AG08396 (cell line): ENCODE data around the gene ERFE.
A peak's percentile ranks its signal among the peaks of the same experiment; 100 is the strongest.
"Not testable (repeated sequence)": the region's sequence is repeated elsewhere in the genome, so short reads cannot be mapped to it uniquely, and the experiment has no call there.

Experiments
- DNase-seq: peaks from one replicate; pipeline ENCODE4 v3.0.0; 2012; ENCODE audit warnings: low spot score, mixed read lengths

ERFE gene

DNA sequence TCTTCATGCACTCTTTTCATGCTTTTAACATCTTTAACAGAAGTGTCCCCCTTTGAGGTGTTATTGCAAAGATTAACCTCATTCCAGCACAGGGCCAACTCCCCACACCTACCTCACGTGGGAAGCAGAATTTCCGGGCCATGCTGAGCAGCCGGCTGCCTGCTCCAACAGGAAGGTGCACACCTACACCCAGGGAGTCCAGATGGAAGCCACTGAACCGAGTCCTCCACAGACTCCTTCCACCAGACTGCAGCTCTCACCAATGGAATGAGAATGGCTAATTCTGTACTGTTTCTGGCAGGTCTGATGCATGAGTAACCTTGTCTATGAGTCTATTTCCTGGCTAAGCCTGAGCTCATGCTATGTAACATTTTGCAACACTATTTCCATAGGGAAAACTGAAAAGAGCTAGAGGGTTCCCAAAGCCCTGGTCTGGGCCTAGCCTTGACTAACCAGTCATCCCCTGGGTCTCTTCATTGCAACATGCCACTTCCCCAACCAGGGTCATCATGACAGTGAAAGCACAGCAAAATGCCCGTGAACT lies 11.0 kb downstream of the ERFE start:
- DNase-seq = peak; percentile 91

DNA sequence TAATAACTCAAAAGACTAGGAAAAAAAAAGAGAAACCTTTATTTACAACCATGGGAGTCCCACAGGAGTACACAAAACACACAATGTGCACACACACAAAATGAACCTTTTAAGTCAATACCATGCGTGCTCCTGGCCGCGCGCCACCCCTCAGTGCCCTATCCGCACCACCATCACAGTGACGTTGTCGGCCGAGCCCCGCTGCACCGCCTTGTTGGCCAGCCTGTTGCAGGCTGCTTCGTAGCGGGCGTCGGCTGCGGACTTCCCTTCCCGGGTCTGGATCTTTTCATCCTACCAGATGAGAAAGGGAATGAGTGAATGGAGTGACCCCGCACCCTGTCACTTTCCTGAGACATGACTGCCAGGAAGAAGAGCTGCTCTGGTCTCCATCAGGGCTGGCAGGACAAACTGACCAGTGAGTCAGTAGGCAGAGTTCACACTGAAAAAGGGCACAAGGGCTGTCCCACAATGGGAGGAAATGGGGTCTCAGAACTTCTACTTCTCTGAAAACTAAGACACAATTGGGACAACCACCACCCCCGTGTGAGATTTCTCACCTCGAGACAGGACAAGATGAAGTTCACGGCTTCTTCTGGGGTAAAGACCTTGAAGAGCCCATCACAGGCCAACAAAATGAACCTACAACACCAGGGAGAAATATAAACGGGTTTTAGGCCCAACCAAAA lies 11.8 kb downstream of the ERFE start:
- peak; percentile 7 for DNase-seq

DNA sequence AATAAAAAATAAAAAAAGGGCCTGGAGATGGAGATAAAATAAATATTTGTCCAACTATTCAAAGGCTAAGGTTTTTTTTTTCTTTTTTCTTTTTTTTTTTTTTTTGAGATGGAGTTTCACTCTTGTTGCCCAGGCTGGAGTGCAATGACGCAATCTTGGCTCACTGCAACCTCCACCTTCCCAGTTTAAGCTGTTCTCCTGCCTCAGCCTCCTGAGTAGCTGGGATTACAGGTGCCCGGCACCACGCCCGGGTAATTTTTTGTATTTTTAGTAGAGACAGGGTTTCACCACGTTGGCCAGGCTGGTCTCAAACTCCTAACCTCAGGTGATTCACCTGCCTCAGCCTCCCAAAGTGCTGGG lies 12.3 kb downstream of the ERFE start:
- not testable (repeated sequence) for DNase-seq

DNA sequence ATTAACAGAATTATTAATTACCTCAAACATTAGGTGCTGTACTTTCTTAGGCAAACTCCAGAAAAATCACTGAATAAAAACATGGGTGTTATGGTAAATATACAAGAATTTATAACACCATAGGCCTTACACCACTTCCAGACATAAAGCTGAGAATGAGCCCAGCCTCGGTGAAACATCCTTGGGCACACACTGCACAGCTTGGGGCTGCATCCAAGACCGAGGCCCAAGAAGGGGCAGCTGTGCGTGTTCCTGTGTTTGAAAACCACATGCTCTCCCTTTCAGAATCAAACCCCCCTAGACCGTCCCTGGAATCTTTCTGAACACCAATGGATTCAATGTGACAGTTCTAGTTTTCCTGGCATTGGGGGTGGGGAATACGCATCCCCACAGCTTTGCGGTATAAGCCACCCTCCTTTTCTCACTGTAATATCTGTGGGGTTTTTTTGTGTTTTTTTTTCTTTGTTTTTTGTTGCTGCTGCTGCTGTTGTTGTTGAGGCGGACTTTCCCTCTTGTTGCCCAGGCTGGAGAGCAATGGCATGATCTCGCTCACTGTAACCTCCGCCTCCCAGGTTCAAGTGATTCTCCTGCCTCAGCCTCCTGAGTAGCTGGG lies 12.9 kb downstream of the ERFE start:
- DNase-seq = no peak

DNA sequence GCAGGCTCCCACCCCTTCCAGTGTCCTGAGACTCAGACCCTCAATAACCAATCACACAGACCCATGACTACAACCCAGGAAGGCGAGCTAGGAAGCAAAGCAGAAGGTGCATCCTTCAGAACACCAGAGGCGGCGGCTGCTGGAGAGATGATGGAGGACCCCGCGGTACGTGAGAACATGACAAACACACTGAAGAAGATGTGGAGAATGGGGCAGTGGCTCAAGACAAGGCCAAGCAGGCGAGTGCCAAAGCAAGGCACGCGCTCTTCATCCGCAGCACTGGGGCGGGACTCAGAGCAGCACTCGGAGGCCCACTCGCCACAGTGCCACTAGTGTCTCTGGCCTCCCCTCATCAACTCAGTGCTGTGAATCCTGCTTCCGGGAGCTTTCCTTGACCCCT lies 13.7 kb downstream of the ERFE start:
- DNase-seq = no peak

DNA sequence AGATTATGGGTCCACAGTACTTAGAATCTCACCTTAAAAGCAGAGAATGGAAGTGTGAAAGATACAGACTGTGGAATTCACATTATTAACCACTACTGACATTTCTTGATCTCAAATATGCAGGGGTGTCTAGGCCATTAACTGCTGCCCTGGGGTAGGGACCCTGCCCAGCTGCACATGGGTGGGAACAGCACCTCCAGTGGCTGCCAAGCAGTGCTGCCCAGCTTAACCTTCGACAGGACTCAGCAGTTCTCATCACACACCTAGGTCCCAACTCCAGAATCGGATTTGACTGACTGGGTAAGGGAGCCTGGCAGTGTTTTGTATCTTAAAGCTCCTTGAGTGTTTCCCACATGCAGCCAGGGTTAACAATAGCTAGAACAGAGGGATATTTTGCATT lies 14.9 kb downstream of the ERFE start:
- peak; percentile 12 for DNase-seq

DNA sequence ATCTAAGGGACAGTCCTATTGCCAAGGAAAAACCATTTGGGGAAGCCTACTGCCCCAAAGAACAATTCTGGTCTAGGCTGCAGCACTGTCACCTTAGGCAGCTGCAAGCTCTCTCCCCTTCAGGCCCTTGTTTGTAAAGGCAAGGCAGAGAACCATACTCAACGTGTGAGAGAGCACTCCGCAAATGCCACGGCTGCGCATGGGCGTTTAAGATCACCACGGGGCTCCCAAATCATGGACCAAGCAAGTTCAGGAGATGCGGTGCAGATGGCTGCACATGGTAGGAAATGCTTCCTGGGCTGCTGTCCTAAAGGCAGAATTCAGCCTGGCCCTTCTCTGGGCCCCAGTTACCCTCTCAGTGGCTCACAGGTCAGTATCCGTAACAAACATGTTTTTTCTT lies 15.5 kb downstream of the ERFE start:
- DNase-seq = no peak

DNA sequence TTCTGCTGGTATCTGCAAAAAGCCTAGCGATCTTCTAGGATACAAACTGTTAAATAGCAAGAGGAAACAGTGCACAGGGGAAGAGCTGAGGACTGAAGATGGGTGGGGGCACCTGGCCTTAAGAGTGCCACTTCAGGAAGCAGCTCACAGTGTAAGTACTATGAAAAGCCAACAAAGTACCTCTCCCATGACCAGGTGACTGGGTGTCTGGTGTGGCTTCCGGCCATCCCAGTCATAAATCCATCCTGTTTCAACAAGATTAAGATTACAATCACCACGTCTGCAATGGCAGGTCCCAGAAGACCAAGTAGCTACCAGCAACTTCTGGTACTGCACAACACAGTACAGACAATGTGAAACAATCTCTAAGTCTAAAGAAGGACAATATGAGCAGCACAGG lies 15.9 kb downstream of the ERFE start:
- DNase-seq = no peak

DNA sequence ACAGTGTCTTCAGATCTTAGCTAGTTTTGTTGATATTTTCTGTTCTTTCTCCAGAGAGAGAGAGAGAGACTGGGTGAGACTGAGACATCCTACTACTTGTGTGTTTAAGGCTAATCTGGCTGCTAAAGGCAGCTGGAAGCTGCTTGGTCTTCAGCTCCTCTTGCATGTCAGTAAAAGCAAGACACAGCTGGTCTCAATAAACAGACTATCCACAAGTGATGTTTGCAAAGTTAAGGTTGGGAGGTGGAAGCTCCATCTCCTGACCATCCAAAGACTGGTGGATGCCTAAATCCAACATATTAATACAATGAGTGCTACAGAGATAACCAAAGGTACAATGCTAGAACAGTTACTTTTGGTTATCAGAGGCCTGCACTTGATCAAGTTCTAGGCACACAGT lies 17.8 kb downstream of the ERFE start:
- peak; percentile 28 for DNase-seq

DNA sequence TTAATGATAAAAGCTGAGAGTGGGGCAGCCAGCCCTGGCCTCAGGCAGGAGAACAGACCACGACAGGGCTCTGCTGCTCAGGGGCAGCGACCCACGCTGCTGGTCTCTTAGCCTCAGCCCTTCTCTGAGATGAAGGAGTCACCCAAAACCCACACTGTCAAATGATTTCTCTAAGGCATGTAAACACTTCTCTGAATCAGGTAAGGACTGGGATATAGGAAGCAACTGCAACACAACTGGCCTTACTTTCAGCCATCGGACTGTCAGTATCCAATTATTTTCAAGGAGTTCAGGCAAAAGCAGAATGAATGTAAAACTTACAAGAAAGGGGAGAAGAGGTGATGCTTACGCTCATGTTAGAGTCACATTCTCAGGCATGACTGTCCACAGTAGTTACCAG lies 21.8 kb downstream of the ERFE start:
- no peak for DNase-seq

DNA sequence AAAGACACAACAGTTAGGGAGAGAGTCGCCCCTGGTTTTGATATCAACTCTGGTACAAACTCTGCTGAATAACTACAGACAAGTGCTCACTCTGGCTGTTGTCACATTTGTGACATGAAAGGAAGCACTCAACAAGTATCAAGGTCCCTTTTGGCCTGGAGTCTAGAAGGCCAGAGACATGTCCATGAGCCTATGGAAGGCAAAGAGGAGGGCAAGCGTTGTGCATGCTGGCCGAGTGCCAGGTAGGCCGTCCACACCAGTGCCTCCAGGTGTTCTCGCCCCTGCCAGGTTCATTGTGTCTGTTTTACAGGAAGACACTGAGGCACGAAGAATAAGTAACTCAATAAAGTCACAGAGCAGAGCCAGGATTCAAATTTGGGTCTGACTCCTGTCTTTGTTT lies 23.6 kb downstream of the ERFE start:
- no peak for DNase-seq

DNA sequence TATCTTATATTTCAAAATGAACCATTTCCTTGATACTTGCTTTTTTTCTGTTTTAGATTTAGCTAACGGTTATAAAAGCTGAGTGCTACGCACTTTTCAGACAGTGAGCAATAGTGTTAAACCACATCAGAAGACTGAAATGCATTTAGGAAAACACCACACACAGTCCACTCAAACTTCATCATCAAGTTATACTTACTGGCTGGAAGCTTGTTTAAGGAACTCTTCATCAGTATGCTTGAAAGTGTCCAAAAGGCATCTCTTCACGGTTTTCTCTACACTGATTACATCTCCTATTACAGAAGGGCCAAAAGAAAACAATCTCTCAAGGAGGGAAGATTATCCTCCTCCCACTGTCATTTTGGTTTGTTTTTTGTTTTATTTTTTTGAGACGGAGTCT lies 25.1 kb downstream of the ERFE start:
- DNase-seq = no peak

DNA sequence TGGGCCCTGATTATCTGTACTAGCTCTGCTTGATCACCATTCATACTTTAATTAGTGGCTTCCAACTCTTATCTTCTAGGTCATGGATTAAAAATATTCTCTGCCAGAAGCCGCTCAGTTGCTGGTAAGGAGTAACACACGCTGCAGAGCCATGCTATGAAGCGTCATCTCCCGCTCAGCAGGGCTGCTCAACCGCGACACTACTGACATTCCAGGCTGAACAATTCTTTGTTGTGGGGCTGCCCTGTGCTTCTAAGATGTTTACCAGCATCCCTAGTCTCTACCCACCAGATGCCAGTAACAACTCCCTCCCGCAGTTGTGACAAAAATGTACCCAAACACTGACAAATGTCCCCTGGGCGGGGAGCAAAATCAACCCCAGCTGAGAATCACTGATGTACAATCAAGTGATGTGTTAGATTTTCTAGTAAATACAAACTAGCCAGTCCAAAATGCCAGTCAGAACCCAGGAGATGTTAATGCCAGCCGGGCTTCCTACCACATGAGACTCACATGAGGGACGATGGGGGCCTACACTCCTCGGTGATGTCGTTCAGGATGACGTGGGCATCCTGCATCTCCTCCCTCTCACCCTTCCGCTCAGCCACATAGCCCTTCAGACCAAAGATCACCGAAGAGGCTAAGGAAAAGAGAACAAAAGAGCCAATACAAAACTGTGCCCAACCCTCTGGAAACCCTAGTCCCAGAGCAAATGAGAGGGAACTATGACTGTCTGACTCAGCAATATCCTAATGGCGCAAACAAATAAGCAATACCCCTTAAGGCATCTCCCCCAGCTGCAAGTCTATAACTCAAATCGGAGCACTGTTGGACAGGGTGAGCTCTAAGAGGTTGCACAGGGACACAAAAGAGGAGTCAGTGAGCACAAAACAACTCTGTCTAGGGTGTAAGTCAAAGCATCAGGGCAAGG lies 29.1 kb downstream of the ERFE start:
- no peak for DNase-seq

DNA sequence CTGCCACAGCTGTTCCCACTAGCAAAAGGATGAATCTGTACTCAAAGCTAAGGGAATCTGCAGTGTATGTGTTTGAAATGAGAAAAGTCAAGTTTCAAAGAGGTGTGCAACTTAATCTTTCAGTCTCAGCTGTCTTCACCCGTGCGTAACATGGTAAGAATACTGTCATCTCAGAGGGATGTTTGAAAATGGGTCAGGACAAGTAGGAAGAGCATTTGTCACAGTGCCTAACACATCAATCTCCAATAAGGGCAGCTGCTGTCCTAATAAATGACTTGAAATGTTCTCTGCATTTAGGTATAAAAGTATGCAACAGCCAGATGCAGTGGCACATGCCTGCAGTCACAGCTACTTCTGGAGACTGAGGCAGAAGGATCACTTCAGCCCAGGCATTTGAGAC lies 31.7 kb downstream of the ERFE start:
- DNase-seq = no peak

DNA sequence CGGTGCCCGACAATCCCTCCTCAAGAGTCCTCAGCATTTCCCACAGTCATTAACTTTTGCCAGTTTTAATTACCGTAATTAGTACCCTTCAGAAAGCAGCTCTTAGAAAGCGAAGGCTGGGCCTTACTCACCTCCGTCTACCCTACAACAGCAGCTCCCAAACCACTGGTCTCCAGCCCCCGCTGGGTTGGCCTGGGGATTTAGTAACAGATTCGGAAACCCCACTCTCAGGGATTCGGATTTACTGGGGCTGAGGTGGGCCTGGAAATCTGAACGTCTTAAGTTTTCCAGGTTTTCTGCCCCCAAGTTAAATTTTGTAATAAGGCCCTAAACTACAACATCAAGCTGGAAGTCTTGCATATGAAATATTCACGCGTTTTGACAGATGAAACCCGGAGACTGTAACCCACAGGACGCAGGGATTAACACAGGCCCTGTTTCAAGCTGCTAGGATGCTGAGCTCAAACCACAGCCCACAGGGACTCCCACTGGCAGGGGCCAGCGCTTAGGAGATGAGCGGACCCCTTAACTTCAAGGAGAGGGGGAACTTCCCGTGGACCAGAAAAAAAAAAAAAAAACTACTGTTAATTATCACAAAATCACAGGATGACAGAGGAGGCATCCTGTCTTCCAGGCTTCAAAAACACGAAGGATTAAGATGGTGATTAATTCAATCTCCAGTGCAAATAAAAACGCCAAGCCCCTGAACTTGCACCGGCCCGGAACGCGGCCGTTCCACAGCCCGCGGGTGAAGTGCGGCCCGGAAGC lies 43.7 kb downstream of the ERFE start:
- DNase-seq = peak; percentile 51

DNA sequence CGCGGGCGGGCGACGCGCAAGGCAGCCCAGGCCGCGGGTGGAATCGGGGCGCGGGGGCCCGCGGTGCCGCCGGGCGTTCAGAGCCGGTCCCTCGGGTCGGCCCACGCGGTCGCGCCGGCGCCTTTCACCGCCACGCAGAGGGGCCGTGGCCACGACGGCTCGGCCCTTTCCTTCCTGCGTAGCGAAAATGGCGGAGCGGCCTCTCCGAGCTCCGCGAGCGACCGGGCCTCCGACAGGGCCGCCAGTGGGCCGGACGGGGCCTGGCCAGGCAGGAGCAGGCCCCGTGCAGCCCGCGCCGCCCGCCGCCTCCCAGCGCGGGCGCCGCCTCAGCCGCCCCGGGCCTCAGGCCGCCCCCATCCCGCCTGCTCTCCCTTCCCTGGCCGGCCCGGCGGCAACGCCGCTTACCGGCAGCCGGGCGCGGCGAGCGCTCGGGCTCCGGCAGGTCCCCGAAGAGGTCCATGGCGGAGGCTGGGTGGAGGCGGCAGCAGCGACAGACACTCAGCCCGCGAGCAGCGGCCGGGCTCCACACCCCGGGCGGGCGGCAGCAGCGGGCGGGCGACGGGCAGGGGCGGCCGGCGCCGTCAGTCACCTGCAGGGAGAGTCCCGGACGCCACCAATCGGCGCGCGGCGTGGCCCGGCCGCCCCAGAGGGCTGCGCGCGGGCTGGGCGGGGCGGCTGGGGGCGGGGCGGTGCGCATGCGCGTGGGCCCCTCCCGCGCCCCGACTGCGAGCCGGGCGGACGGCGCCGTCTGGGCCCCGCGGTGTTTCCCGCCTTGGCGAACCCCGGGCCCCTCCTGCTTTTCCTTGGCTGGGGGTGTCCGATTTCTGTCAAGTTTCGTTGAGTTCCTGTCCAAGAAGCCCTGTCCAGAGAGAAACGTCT lies 44.6 kb downstream of the ERFE start, which contains the start of gene ILKAP:
ILKAP (minus strand) TSS at position 602 of the 879 bp plus-strand sequence; CDS start at position 460, 142 bp downstream.
- peak; percentile 100 for DNase-seq

DNA sequence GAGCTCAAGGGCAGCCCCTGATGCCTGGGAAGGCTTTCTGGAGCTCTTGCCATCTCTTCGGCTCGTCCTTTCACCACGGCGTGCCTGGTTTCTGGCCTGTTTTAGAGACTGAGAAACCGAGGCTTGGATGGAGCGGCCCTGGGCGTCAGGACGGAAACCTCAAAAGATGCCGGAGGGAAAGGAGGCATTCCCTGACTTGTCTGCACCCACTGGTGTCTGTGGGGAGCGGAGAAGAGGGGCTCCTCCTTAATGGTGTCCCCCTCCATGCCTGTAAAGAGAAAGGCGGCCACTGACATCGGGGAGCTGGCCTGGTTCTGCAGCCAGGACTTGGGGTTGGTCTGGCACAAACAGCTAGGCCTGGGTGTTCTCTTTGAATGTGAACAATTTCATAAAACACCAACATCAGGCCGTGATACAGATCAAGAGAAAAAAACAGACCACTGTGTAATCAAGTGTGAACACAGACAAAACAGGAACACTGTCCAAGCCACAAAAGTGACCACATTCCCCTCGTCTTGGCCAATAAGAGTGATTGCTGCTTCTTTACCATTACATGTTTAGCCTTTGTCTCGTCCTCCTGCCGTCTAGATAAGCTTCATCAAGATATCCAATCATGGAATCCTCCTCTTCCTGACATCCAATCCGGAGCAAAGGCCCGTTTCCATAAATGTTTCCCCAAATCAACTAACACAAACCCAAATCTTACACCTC lies 45.4 kb downstream of the ERFE start:
- DNase-seq = no peak

DNA sequence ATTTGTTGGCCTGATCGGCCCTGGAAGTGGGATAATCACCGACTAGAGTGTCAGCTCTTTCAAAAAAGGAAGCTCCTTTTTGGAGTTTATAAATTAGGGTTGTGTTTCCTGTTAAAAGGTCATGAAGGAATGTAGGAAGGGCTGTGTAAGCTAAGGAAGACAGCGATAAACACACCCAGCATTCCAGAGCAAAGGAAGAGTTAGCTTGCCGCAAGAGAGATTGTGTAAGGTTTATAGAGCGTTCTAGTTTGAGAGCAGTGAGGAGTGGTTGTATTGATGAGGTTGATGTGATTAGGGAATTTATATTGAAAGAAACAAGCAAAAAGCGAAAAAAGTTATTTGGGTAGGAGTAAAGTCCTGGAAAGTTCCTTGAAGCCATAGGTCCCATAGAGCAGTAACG lies 48.2 kb downstream of the ERFE start:
- no peak for DNase-seq

DNA sequence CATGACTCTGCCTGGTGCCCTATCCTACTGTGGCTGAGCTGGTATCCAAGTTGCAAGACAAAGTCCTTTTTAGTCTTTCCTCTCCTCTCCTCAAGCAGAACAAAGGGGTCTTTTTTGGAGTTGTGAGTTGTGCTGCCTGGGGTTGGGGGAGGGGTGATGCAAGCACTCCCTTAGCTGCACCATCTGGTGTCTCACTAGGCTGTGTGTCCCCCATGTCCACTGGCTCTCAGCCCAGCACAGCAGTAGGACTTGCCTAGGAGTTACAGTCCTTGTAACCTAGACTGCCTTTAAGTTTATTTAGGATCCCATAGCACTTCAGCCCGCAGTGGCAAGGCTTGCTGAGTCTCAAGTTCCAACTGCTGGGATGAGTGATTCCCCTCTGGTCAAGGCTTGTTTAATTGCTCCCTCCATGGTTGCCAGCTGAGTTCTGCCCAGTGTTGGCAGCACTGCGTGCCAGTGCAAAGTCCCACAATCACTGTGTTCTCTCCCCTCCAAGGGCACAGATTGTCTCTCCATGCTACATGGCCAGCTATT lies 57.9 kb downstream of the ERFE start:
- DNase-seq = no peak
